SHP77 treated with DMSO at 0.1 percent for 48 hours (cell line): ENCODE measurements around the gene PRRG1.
"Not testable (repeated sequence)": the region's sequence is repeated elsewhere in the genome, so short reads cannot be mapped to it uniquely, and the experiment has no call there.

Source experiments
- DNase-seq: peaks from one replicate; lab custom pipeline; 2025; lab: John Stamatoyannopoulos, UW

Gene PRRG1

DNA sequence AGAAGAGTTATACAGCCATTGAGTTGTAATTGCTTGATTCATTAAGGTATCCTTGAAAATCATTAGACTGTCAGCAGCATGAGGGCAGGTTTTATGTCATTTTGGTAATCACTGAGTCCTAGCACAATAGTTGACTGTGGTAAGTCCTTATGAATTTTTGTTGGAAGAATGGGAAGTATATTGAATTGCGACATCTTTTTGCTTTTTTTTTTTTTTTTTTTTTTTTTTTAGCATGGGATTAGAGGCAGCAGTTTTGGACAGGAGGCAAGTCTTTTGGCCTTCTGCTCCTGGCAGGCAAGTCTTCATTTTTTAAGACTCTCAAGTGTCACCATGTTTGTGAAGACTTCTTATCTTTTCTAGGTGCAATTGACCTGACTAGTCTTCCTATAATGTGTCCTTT lies 29.7 kb downstream of the PRRG1 start:
- DNase-seq, result no peak

DNA sequence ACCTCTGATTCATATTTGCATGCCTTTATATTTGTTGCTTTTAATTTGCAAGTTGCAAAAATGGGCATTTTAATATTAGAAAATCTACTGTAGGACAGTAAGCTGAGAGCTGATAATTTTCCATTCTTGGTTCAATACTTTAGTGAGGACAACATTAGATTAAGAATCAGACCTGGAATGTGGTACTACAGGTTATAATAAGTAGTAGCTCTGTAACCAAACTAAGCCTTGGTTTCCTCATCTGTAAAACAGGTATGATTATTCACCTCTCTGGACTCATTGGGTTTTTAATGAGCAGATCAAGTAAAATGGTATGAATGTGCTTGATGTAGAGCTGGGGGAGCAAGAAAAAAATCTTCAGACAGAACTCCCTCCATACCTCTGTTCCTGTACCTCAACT lies 31.1 kb downstream of the PRRG1 start:
- no peak for DNase-seq

GRCh38 chrX:37380924-37381323 lies 31.8 kb downstream of the PRRG1 start:
- DNase-seq, result peak; percentile 26

- DNase-seq, result no peak
Measured at GRCh38 chrX:37383313-37383712, 34.1 kb downstream of the PRRG1 start.

DNA sequence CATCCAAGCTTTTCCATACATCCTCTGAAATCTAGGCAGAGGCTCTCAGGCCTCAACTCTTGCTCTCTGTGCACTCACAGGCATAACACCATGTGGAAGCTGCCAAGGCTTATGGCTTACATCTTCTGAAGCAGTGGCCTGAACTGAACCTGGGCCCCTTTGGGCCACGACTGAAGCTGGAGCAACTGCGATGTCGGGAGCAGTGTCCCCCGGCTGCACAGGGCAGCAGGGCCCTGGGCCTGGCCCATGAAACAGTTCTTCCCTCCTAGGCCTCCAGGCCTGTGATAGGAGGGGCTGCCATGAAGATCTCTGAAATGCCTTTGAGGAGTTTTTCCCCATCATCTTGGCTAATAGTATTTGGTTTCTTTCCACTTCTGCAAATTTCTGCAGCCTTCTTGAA lies 39.2 kb downstream of the PRRG1 start:
- no peak for DNase-seq

DNA sequence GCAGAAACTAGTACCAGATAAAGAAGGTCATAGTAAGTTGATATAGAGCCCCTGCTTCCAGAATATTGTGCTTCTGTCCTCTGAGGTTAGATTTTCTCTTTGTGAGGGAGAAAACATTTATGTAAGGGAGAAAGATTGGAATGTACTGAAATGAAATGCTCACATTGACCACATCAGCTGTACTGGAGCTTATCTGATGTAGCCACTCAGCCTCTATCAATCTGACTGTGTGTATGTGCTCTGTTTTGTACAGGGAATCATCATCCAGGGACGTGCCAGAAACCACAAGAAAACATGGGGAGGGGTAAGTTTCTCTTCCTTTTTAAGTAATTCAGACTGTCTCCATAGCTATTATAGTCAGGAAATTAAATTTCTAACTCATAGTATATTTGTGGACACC lies 56.8 kb downstream of the PRRG1 start:
- no peak for DNase-seq

DNA sequence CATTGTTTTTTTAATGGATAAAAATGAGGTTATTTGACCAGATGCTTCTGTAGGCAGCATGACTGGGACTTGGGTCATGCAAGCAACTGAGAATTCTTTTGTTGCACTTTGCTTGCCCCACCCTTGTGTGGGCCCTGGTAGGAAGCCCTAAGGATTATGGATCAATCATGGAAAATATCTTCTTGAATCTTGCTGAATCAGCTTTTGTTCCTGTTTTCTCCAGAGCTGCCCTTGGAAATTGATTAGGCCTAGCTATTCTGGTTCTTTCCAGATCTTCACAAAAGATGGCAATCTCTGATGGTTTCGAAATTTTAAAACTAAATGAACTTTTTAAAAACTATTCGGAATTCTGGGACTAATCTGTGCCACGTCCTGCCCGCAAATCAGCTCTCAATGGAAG lies 58.6 kb downstream of the PRRG1 start:
- DNase-seq, result no peak

DNA sequence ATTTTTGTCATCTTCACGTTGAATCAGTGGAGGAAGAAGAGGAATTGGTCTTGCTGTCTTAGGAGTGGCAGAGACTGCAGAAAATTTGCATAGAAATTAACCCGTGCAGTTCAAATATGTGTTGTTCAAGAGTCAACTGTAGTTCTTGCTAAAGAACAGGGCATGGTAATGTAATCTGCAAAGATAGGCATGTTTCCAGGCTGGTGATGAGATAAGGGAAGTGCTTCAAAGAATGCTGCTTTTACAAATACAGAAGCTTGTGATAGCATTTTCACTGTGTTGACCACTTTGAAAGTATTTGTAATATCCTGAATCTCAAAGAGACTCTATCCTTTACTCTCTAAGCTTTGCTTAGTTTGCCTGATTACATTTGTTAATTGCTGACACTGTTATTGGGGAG lies 60.1 kb downstream of the PRRG1 start:
- DNase-seq, result no peak

- DNase-seq, result no peak
Measured at GRCh38 chrX:37420185-37420584, 71.0 kb downstream of the PRRG1 start.

- no peak for DNase-seq
Measured at GRCh38 chrX:37420756-37421155, 71.6 kb downstream of the PRRG1 start.

- no peak for DNase-seq
Measured at GRCh38 chrX:37424000-37424429, 74.9 kb downstream of the PRRG1 start.

GRCh38 chrX:37425370-37425769 lies 76.2 kb downstream of the PRRG1 start:
- no peak for DNase-seq

DNA sequence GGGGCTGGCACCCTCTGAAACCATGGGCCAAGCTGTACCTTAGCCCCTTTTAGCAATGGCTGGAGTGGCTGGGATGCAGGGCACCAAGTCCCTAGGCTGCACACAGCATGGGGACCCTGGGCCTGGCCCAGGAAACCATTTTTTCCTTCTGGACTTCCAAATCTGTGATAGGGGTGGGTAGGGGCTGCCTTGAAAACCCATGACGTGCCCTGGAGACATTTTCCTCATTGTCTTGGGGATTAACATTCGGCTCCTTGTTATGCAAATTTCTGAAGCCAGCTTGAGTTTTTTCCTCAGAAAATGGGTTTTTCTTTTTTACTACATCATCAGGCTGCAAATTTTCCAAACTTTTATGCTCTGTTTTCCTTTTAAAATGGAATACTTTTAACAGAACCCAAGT lies 79.8 kb downstream of the PRRG1 start:
- not testable (repeated sequence) for DNase-seq

- DNase-seq, result no peak
Measured at GRCh38 chrX:37434362-37434761, 85.2 kb downstream of the PRRG1 start.

- DNase-seq, result no peak
Measured at GRCh38 chrX:37437160-37437559, 88.0 kb downstream of the PRRG1 start.

DNA sequence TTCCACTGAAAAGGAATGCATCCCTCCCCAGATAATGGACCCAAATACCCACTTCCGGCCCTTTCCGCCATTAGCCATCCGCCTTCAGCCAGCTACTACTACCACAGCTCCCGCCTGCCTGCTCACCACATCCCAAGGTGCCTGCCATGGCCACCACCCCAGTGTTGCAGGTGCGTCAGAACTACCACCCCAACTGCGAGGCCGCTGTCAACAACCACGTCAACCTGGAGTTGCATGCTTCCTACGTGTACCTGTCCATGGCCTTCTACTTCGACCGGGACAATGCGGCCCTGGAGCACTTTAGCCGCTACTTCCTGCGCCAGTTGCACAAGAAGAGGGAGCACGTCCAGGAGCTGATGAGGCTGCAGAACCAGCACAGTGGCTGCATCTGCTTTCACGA lies 92.2 kb downstream of the PRRG1 start:
- DNase-seq, result no peak

DNA sequence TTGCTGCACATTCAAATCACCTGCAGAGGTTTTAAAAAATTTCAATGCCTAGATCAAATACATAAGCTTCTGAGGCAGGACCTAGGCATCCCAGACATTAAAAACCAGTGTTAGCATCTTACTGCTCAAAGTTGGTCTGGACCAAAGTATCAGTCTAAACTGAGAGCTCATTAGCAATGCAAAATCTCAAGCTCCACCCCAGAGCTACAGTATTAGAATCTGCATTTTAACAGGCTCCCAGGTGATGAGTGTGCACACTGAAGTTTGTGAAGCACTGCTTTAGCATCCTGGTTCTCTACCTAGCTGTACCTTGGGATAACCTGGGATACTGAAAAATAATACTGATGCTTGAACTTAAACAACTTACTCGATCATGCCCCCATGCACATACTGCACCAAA lies 96.0 kb downstream of the PRRG1 start:
- DNase-seq, result no peak

- no peak for DNase-seq
Measured at GRCh38 chrX:37453821-37454220, 104.7 kb downstream of the PRRG1 start.

DNA sequence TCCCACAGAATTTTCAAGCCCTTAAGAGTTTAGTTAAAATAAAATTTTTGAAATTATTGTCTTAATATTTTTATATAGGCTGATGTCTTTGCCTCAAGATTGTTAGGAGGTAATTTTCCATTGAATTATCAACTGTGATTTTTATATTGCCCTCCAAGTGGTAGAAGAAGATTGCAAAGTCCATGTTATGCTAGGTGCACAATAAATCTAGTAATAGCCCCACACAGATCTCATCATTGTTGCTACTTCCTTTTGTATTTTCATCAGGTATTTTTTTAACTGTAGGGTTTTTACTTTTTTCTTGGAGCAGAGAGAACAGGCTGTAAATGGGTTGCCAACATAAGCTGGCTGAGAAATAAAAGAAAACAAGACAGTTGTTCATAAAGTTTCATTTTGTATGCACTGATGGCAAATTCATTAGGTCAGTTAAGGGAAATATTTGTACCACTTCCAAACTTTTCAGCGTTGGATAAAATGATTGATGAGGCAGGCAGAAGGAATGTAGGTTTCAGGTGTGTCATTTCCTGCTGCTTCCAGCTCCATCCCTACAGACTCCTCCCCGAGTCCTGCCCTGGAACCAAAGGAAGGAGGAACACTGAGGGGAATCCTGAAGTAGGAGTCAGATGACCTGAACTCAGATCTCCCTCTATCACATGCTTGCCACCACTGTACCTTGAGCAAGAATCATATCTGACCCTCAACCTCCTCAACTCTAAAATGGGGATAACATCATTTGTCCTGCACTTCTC lies 105.5 kb downstream of the PRRG1 start:
- no peak for DNase-seq

DNA sequence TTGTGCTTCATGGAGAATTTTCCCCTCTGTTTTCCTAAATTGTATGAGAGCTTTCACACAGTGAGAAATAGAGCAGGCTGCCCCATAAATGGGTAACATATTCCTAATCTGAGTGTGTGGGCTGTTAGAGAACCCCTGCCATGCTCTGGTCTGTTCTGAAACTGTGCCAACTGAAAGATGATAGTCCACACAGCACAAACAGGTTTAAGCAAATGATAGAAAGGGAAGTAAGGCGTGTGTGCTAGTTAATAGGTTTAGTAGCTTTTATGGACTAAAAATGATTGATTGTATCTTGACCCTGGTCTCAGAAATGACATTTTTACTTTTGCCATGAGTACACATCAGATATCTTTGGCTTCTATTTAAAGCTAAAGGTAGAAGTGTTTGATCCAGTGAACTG lies 106.2 kb downstream of the PRRG1 start:
- DNase-seq, result no peak

- not testable (repeated sequence) for DNase-seq
Measured at GRCh38 chrX:37460285-37460684, 111.1 kb downstream of the PRRG1 start.

GRCh38 chrX:37462346-37462745 lies 113.2 kb downstream of the PRRG1 start:
- no peak for DNase-seq

- DNase-seq, result no peak
Measured at GRCh38 chrX:37468124-37468739, 119.1 kb downstream of the PRRG1 start.

DNA sequence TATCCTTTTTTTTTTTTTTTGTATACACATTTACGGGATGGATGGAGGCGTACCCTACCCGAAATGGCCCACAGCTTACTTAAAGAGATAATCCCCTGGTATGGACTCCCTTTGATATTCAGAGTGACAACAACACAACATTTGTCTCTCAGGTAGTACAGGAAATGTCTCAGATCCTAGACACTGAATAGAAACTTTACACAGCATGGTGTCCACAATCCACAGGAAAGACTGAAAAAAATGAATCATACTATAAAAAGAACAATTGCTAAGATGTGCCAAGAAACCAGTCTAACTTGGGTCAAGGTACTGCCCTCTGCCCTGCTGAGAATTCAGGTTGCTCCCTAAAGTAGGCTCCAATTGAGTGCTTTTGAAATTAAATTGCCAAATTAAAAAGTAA lies 121.5 kb downstream of the PRRG1 start:
- DNase-seq, result no peak
